Mucosa of stomach (tissue), 1 donor: ENCODE measurements around the gene B4GALNT4.
"Not testable (repeated sequence)": the region's sequence is repeated elsewhere in the genome, so short reads cannot be mapped to it uniquely, and the experiment has no call there.

Experiments used
- H3K27me3 ChIP-seq: one replicate; pipeline ENCODE4 v1.7.0; 2013; ENCODE audit warnings: mild to moderate bottlenecking, low read length; ENCODE audit not compliant: control insufficient read depth, insufficient read depth
- H3K36me3 ChIP-seq: one replicate; pipeline ENCODE4 v1.7.0; 2013; ENCODE audit warnings: low read length; ENCODE audit not compliant: control insufficient read depth, insufficient read depth
- H3K4me1 ChIP-seq: one replicate; pipeline ENCODE4 v1.7.0; 2013; ENCODE audit warnings: mild to moderate bottlenecking, low read length; ENCODE audit not compliant: control insufficient read depth, insufficient read depth
- H3K4me3 ChIP-seq: one replicate; pipeline ENCODE4 v1.7.0; 2013; ENCODE audit warnings: low read length
- H3K9ac ChIP-seq: one replicate; pipeline ENCODE4 v1.7.0; 2013; ENCODE audit warnings: mild to moderate bottlenecking, low read length, moderate library complexity
- H3K9me3 ChIP-seq: one replicate; pipeline ENCODE4 v1.7.0; 2013; ENCODE audit warnings: mild to moderate bottlenecking, low read length, moderate library complexity; ENCODE audit not compliant: control insufficient read depth
- donor health status: Pancreatic carcinoma.

Gene B4GALNT4

DNA sequence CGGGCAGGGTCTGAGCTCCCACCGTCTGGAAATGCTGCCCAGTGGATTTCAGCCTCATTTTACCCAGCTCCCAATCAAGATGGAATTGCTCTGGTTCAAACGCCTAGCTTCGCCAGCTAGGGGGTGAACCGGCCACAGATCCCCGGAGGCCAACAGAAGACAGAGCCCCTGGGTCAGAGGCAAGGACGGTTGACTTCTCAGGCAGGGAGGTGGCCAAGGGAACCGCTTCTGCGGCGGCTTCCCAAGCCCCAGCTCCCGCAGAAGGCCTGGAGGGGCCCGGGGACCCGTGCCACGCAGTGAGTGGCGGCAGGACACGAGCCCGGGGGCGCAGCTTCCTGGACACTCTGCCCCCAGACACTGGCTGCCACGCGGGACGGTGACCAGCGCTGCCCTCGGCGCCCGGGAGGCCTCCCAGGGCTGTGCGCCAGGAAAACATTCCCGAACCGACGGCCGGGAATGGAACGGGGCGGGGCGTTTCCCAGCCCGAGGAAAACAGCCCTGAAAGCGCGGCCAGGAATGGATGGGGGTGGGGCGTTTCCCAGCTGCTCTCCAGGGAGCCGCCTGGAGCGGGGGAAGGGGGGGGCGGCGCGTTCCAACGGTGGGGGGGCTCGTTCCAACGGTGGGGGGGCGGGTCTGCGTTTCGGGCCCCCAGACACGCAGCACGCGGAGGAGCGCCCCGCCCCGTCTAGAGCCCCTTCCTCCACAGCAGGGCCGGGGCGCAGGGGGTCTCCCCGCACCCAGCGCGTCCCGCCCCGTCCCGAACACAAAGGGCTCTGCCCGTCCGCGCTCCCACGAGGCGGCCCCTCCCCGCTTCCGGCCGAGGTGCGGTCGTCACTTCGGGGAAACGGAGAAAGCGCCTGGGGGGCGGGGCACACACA lies 13.5 kb upstream of the B4GALNT4 start:
- Histone ChIP-seq H3K27me3 (peaks cover 9% of the 10 kb centered on the region), H3K9ac (peak overlapping the region; percentile 44), H3K4me1 (peaks cover 21% of the 10 kb centered on the region), H3K4me3 (no peak overlapping the region), H3K9me3 (no peaks in the 10 kb centered on the region), H3K36me3 (no peaks in the 10 kb centered on the region)

- Histone ChIP-seq H3K4me3 (no peak overlapping the region), H3K9ac (no peak overlapping the region), H3K36me3 (no peaks in the 10 kb centered on the region), H3K4me1 (peaks cover 21% of the 10 kb centered on the region), H3K27me3 (peaks cover 12% of the 10 kb centered on the region), H3K9me3 (no peaks in the 10 kb centered on the region)
Observed at GRCh38 chr11:356610-357009, 12.7 kb upstream of the B4GALNT4 start.

DNA sequence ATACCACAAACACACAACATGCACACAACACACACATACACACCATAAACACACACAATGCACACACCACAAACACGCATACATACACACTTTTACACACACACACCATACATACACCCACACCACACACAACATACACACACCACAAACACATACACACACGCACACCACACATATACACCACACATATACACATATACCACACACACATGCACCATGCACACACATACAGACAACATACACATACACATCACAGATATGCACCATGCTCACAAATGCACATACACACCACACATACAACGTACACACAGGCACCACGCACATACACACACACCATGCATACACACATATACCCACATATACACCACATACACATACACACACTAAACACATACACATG lies 11.7 kb upstream of the B4GALNT4 start:
- Histone ChIP-seq H3K9me3 (no peaks in the 10 kb centered on the region), H3K9ac (no peak overlapping the region), H3K4me1 (peaks cover 21% of the 10 kb centered on the region), H3K4me3 (no peak overlapping the region), H3K27me3 (peaks cover 12% of the 10 kb centered on the region), H3K36me3 (no peaks in the 10 kb centered on the region)

- Histone ChIP-seq H3K9me3 (no peaks in the 10 kb centered on the region), H3K9ac (no peak overlapping the region), H3K4me3 (no peak overlapping the region), H3K4me1 (peaks cover 16% of the 10 kb centered on the region), H3K27me3 (peaks cover 15% of the 10 kb centered on the region), H3K36me3 (no peaks in the 10 kb centered on the region)
Observed at GRCh38 chr11:358129-358800, 11.0 kb upstream of the B4GALNT4 start.

DNA sequence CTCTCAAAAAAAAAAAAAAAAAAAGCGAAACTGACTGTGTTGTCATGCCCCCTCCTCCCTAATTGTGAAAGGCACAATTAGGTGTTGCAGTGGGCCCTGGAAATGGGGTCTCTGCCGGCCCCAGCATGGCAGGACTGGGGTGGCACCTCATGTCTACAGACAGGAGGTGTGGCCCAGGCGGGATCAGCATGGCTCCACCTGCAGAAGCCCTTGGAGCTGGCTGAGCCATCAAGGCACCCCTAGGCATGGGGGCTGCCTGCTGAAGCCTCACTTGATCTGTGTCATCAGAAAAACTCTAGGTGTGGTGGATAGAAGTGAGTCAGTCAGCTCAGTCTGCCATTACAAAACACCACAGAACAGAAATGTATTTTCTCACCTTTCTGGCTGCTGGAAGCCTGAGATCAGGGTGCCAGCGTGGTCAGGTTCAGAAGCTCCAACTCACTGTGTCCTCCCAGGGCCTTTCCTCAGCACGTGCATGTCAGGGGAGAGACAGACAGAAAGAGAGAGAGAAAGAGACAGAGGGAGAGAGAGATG lies 10.1 kb upstream of the B4GALNT4 start:
- H3K27me3 ChIP-seq: peaks cover 17% of the 10 kb centered on the region
- no peak overlapping the region for H3K4me3 ChIP-seq
- no peaks in the 10 kb centered on the region for H3K36me3 ChIP-seq
- H3K4me1 ChIP-seq: peaks cover 11% of the 10 kb centered on the region
- no peaks in the 10 kb centered on the region for H3K9me3 ChIP-seq
- H3K9ac ChIP-seq: no peak overlapping the region

DNA sequence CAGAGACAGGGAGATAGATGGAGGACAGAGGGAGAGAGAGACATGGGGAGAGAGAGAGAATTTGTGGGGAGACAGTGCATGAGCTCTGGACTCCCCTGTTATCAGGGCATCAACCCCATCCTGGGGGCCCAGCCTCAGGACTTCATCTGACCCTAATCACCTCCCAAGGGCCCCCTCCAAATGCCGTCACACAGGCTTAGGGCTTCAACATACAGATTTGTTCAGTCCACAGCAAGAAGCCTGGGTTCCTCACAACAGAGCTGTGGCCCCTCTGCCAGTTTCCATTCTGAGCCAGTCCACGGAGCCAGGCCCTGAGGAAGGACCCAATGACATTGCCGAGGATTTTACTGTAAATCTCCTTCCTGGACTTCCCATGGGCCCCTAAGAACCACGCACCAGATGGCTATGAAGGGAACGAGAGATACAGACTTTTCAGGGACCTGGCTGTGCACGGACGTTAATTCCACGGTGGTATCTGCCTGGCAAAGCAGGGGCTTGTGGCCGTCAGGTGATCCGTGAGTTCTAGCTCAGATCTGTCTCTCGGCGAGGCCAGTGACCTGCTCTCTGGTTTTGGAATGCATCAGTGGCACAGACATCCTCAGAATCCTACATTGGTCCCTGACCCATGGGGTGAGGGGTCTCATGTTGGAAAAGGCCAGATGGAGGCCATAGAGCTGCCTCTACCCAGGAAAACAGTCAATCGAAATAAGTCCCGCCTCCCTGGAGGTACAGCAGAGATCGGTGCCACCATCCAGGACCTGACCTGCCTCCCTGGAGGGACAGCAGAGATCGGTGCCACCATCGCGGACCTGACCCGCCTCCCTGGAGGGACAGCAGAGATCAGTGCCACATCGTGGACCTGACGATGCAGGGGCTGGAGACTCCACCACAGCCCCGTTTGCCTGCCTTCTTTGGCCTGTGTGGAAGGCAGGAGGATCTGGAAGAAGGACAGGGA lies 8.7 kb upstream of the B4GALNT4 start:
- Histone ChIP-seq H3K4me1 (peaks cover 9% of the 10 kb centered on the region), H3K4me3 (no peak overlapping the region), H3K27me3 (peaks cover 24% of the 10 kb centered on the region), H3K36me3 (no peaks in the 10 kb centered on the region), H3K9ac (no peak overlapping the region), H3K9me3 (no peaks in the 10 kb centered on the region)

GRCh38 chr11:362642-363442 lies 6.5 kb upstream of the B4GALNT4 start:
- Histone ChIP-seq H3K36me3 (no peaks in the 10 kb centered on the region), H3K9ac (no peak overlapping the region), H3K9me3 (no peaks in the 10 kb centered on the region), H3K27me3 (peaks cover 32% of the 10 kb centered on the region), H3K4me1 (peaks cover 7% of the 10 kb centered on the region), H3K4me3 (no peak overlapping the region)

- H3K4me1 ChIP-seq, H3K36me3 ChIP-seq, H3K9me3 ChIP-seq, H3K4me3 ChIP-seq, H3K9ac ChIP-seq: not testable (repeated sequence)
- peaks cover 37% of the 10 kb centered on the region for H3K27me3 ChIP-seq
Observed at GRCh38 chr11:363443-363805, 5.9 kb upstream of the B4GALNT4 start.

GRCh38 chr11:363948-364761 lies 5.1 kb upstream of the B4GALNT4 start:
- Histone ChIP-seq H3K9me3 (no peaks in the 10 kb centered on the region), H3K27me3 (peaks cover 41% of the 10 kb centered on the region)

GRCh38 chr11:364991-365725 lies 4.1 kb upstream of the B4GALNT4 start:
- no peak overlapping the region for H3K9ac ChIP-seq
- peaks cover 41% of the 10 kb centered on the region for H3K27me3 ChIP-seq
- peaks cover 7% of the 10 kb centered on the region for H3K4me1 ChIP-seq
- H3K4me3 ChIP-seq: no peak overlapping the region
- no peaks in the 10 kb centered on the region for H3K36me3 ChIP-seq
- no peaks in the 10 kb centered on the region for H3K9me3 ChIP-seq

More at GRCh38 chr11:363948-364761, 5.1 kb upstream of the B4GALNT4 start:
- Histone ChIP-seq H3K9ac (no peak overlapping the region), H3K4me1 (peaks cover 7% of the 10 kb centered on the region), H3K36me3 (no peaks in the 10 kb centered on the region), H3K4me3 (no peak overlapping the region)
